Endothelial cell of umbilical vein (primary cell): ENCODE measurements around the gene PFN3.

Source experiments
- CTCF ChIP-seq, 2 donors: IDR thresholded peaks; 1 replicate in 1 of 2; 2 replicates in 1 of 2; pipeline ENCODE4 v1.5.1; 2011; ENCODE audit warnings: low read length in 2 of 2, mild to moderate bottlenecking in 2 of 2, moderate library complexity in 2 of 2, control low read depth in 1 of 2, inconsistent platforms in 1 of 2, low read depth in 1 of 2; ENCODE audit not compliant: insufficient read depth in 1 of 2; ENCODE audit errors: extremely low read depth in 1 of 2
- EZH2 ChIP-seq: IDR thresholded peaks from 2 replicates; pipeline ENCODE4 v1.6.1; 2012; ENCODE audit warnings: borderline replicate concordance, low read depth, mild to moderate bottlenecking, moderate library complexity, low read length, inconsistent platforms; ENCODE audit not compliant: severe bottlenecking
- JUN ChIP-seq: IDR thresholded peaks from 2 replicates; pipeline ENCODE4 v1.6.1; 2011; ENCODE audit warnings: borderline replicate concordance, low read depth; ENCODE audit not compliant: insufficient read length, insufficient read depth
- MAX ChIP-seq: IDR thresholded peaks from 2 replicates; pipeline ENCODE4 v1.6.1; 2011; ENCODE audit not compliant: insufficient read depth, insufficient read length
- POLR2A ChIP-seq: IDR thresholded peaks from 2 replicates; pipeline ENCODE4 v1.6.1; 2012; ENCODE audit warnings: low read depth, mild to moderate bottlenecking, control low read depth, low read length
- POLR2AphosphoS5 ChIP-seq: IDR thresholded peaks from 2 replicates; pipeline ENCODE4 v1.6.1; 2012; ENCODE audit warnings: low read depth, mild to moderate bottlenecking, control low read depth, low read length, moderate library complexity; ENCODE audit not compliant: insufficient read depth

DNA sequence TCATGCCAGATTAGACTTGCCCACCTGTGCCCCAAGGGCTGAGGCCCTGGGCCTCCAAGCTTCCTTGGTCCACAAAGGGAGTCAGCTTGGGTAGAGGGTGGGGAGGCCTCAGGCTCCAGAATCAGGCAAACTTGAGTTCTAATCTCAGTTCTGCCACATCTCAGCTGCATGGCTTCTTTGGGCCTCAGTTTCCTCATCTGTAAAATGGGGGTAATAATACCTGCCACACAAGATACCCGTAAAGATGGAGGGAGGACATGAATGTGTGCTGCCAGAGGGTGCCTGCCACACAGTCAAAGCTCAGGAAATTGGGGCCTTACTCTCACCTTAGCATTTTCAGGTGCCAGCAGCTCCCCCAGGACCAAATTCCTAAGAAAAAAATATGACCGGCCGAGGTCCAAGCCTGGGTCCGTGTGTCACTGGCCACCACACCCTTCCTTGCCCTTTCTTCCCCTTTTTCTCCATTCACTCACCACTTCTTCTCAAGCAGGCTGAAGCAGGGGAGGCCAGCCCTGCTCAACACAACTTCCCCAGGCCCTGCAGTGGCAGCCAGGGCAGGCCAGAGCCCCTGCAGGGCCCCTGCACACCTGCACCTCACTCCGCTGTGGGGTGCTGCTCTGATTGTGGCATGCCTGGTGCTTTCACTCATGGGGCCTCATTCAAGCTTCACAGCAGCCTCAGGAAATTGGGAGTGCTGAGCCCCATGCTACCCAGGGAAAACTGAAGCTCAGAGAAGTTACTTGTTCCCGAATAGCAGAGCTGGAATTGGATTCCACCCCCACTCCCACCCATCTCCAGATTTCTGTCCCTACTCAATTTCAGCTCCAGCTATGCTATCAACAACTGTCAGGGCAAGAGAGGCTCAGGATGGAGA lies 38.8 kb downstream of the PFN3 start:
- TF ChIP-seq CTCF (IDR thresholded peaks at IDR 0.05; ENCODE audit: extremely low read depth in 1 of 2, insufficient read depth in 1 of 2, low read depth in 1 of 2, low read length in 2 of 2) (no peak), JUN (no peak), POLR2A (no peak), EZH2 (no peak), MAX (no peak), POLR2AphosphoS5 (no peak)
